Occipital lobe (tissue), 2 donors: Measurements from ENCODE around the gene PRKAG2. TPM values are rescaled to one million over a fixed set of nuclear protein-coding genes. Genes with fewer than 3 reads are reported as not detected.

Experiments
- DNase-seq: peaks from one replicate; lab custom pipeline; 2025; lab: John Stamatoyannopoulos, UW
- total RNA-seq: library from RNA; depleted of rRNA; stranded (reverse); fragments of >200 nt; gene quantifications from one replicate; pipeline ENCODE4 v1.2.3, GENCODE V29; 2014

The PRKAG2 gene
- total RNA-seq, 1 donor from 2014 or later = 32.9 TPM

- DNase-seq = no peak
Observed at GRCh38 chr7:151715666-151716315, 161.1 kb downstream of the PRKAG2 start.

DNA sequence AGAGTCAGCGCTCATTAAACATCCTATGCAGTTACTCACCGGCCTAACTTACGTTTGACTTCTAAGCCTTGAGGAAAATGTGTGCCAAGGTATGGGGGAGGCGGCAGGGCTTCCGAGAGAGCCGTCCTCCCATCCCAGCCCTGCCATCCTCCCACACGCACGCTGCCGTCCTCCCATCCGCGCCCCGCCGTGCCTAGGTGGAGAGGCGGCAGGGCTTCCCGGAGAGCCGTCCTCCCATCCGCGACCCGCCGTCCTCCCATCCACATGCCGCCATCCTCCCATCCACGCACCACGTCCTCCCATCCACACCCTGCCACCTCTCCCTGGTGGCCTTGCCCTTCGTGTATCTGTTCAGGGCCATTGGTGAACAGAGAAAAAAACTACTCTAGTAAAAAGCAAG is 162.7 kb downstream of the PRKAG2 start:
- no peak for DNase-seq

DNA sequence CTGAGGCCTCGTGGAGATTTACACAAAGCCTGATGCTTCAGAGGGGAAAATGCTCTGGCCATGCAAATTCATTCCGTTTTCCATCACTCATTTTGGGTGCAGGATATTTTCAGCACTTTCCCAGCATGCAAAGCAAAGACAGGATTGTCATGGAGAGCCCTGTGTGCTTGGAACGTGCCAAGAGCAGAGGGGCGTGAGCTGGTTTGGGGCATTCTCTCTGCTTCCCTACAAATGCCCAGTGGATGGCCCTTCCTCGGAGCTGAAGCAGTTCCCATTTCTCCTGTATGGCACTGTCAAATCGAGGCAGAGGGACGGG is 164.1 kb downstream of the PRKAG2 start:
- DNase-seq = no peak

GRCh38 chr7:151711906-151712809 is 164.8 kb downstream of the PRKAG2 start:
- DNase-seq = no peak

DNA sequence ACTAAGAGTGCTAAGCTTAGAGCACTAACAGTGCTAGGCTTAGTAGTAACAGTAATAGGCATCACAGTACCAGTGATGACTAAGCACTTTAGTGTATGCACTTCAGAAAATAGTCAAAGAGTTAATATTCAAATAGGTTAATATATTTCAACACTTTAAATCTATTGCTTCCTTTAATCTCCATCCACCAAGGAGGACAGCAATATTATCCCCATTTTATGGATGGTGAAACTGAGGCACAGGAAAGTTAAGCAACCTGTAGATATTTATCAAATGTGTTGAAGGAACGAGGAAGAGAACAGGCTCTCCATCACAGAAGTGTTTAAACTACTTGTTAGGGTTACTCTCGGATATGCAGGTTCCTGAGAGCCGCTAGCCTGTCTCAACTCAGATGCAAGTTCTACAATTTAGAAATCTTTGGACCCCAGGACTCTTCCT is 165.5 kb downstream of the PRKAG2 start:
- no peak for DNase-seq

- DNase-seq = no peak
Observed at GRCh38 chr7:151710646-151711434, 166.1 kb downstream of the PRKAG2 start.

DNA sequence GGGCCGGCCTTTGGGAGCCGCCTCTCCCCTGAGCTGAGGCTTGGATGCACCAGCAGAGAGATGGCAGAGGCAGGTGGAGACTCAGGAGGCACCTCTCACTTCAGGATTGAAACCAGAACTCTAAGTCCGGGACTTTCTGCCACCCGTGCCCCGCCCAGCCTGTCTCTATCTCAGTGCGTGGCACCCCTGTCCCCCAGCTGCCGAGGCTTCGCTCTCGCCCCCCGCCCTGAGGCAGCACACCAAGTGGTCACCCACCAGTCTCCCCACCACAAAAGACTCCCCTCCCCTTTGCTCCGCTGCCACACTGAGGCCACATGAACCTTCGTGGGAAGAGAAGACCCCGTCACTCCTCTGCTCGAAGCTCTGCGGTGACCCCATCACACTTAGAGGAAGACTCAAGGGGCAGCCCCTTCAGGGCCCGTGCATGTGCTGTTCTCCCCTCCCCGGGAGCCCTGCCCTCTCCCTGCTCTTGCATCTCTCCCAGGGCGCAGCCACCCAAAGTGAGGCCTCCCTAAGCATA is 166.7 kb downstream of the PRKAG2 start:
- no peak for DNase-seq

GRCh38 chr7:151709141-151710038 is 167.5 kb downstream of the PRKAG2 start:
- DNase-seq = no peak

DNA sequence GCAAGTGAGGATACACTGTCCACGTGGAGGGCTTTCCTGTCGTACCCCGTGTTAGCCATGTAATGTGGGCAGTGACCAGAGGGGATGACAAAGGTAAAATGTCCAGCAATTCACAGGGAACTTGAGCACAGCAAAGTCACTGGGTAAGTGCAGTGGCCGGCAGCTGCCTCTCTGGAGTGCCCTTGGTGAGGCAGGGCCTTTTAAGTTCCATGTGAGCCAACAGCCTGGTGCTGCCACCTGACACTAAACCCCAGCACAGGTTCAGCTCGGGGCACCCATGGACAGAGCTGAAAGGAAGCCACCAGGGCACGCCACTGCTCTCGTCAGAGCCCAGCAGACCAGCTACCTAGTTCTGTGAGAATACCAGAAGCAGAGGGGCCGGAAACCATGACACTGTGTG is 168.3 kb downstream of the PRKAG2 start:
- DNase-seq = no peak

DNA sequence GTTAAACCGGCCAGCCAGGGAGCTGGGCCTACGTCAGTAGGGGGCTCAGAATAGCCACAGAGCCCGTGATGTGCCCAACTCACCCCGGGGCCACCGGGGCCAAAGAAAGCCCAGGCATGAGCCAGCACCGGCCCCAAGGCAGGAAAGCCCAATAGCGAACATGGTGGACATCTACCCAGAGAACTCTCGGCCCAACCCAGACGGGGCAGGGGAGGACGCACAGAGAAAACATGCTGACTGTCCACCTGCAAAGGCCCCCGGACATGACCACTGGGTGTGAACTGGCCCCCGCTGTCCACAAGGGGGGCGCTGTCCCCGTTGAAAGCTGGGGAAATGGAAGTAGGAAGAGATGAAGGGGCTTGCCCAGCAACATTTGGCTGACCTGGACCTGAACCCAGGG is 169.2 kb downstream of the PRKAG2 start:
- no peak for DNase-seq

- no peak for DNase-seq
Observed at GRCh38 chr7:151707105-151707469, 169.8 kb downstream of the PRKAG2 start.

GRCh38 chr7:151706277-151707104 is 170.4 kb downstream of the PRKAG2 start:
- no peak for DNase-seq

- no peak for DNase-seq
Observed at GRCh38 chr7:151705636-151706276, 171.2 kb downstream of the PRKAG2 start.

GRCh38 chr7:151704960-151705635 is 171.8 kb downstream of the PRKAG2 start:
- DNase-seq = no peak

- DNase-seq = no peak
Observed at GRCh38 chr7:151704299-151704959, 172.5 kb downstream of the PRKAG2 start.

- no peak for DNase-seq
Observed at GRCh38 chr7:151702961-151703360, 174.0 kb downstream of the PRKAG2 start.

- no peak for DNase-seq
Observed at GRCh38 chr7:151700586-151701165, 176.2 kb downstream of the PRKAG2 start.

DNA sequence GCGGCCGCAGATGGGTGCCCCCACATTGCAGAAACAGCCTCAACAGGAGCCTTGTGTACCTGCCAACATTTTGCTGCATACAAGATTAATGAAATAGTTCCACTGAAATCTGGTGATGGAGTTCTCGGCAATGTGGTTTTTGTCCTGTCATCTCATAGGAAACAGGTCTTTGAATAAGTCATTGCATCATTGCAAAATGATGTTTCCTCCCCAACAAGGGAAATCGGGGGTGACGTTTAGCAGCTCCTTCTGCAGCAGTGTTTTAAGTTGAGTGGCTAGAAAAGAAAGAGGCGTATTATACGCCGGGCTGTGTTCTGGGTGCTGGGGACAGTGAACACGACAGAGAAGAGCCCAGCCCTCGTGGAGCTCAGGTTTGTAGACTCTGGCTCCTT is 177.0 kb downstream of the PRKAG2 start:
- no peak for DNase-seq
